ENCODE measurements around the gene STPG1. TPM values are rescaled to one million over a fixed set of nuclear protein-coding genes. Genes with fewer than 3 reads are reported as not detected.

The STPG1 gene
- total and polyA plus RNA-seq, 2 donors (not counting 3 experiments of a cell fraction or from before 2014, with no cell fraction given), result 6.3 to 10.2 TPM

DNA sequence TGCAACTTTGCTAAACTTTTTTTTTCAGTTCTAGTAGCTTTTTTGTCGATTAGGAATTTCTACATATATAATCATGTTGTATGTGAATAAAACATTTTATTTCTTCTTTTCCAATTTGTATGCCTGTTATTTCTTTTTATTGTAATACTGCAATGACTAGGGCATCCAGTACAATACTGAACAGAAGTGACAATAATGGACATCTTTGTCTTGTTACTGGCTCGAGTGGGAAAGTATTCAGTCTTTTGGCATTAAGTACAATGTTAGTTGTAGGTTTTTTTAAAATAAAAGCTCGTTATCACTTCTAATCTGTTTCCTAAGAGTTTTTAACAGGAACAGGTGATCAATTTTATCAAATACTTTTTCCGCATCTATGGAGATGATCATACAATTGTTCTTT is 9.8 kb downstream of the STPG1 start:
- CTCF ChIA-PET, result interaction anchor here (1.0 to 2.0 kb wide), 4 partner anchors 10 to 202 kb away, joined by 3 to 10 read pairs (median 6); partner anchors contain the start of gene NIPAL3

More for the DNA sequence above, 9.8 kb downstream of the STPG1 start:
- dilution Hi-C loops (cut with MboI; ENCODE audit: extremely low pct_ligation_motif_present, low sequenced_read_pairs) (no loop called here), intact Hi-C loops (cut with micrococcal nuclease) (no loop called here)
- Histone ChIP-seq H3K9ac (replicated peaks; ENCODE audit: extremely low read depth, insufficient read depth, low read length) (no peak overlapping the region), H3K27ac (ENCODE audit: insufficient read depth, low read depth, low read length) (no peak overlapping the region), H3K4me3 (replicated peaks in 1 of 3; ENCODE audit: insufficient read depth in 1 of 3, low read depth in 1 of 3, low read length in 3 of 3) (no peak overlapping the region), H2AFZ (ENCODE audit: low read depth, low read length) (no peak overlapping the region), H3K9me3 (replicated peaks; ENCODE audit: control insufficient read depth, insufficient read depth, low read length) (no peaks in the 10 kb centered on the region), H3K27me3 (ENCODE audit: control insufficient read depth in 2 of 2, insufficient read depth in 2 of 2, low read length in 2 of 2) (no peaks in the 10 kb centered on the region), H3K79me2 (ENCODE audit: control insufficient read depth, insufficient read depth, low read length) (no peaks in the 10 kb centered on the region), H4K20me1 (replicated peaks; ENCODE audit: control insufficient read depth, extremely low read depth, insufficient read depth, low read length) (no peaks in the 10 kb centered on the region), H3K9me1 (replicated peaks; ENCODE audit: control insufficient read depth, extremely low read depth, insufficient read depth, low read length) (no peaks in the 10 kb centered on the region), H3K4me2 (ENCODE audit: insufficient read depth, low read length) (no peak overlapping the region), H3K36me3 (ENCODE audit: control insufficient read depth in 2 of 2, extremely low read depth in 1 of 2, insufficient read depth in 2 of 2, low read length in 2 of 2) (no peaks in the 10 kb centered on the region), H3K4me1 (ENCODE audit: control insufficient read depth, extremely low read depth, insufficient read depth, low read length) (no peaks in the 10 kb centered on the region)
- DNase-seq (ENCODE audit: low read depth, low spot score) (no peak), FAIRE-seq (no peak)
- POLR2A ChIA-PET, result no interaction called here
- BruUV-seq (replicated peaks), result no TSS peak
- TF ChIP-seq, protein P1, sequence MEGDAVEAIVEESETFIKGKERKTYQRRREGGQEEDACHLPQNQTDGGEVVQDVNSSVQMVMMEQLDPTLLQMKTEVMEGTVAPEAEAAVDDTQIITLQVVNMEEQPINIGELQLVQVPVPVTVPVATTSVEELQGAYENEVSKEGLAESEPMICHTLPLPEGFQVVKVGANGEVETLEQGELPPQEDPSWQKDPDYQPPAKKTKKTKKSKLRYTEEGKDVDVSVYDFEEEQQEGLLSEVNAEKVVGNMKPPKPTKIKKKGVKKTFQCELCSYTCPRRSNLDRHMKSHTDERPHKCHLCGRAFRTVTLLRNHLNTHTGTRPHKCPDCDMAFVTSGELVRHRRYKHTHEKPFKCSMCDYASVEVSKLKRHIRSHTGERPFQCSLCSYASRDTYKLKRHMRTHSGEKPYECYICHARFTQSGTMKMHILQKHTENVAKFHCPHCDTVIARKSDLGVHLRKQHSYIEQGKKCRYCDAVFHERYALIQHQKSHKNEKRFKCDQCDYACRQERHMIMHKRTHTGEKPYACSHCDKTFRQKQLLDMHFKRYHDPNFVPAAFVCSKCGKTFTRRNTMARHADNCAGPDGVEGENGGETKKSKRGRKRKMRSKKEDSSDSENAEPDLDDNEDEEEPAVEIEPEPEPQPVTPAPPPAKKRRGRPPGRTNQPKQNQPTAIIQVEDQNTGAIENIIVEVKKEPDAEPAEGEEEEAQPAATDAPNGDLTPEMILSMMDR (IDR thresholded peaks at IDR 0.05; ENCODE audit: extremely low read depth in 1 of 2, insufficient read depth in 1 of 2, low read depth in 1 of 2, low read length in 2 of 2), result no peak
- TF ChIP-seq GATA2 (IDR thresholded peaks at IDR 0.05; ENCODE audit: insufficient read depth, insufficient read length, low read depth, low read length) (no peak), FOS (IDR thresholded peaks at IDR 0.05; ENCODE audit: borderline replicate concordance, insufficient read depth, low read length) (no peak), MYC (IDR thresholded peaks at IDR 0.05; ENCODE audit: low read depth, low read length) (no peak), POLR2A (IDR thresholded peaks at IDR 0.05; ENCODE audit: low read depth, low read length) (no peak), JUN (IDR thresholded peaks at IDR 0.05; ENCODE audit: borderline replicate concordance, insufficient read depth, insufficient read length, low read depth) (no peak), EZH2 (IDR thresholded peaks at IDR 0.05; ENCODE audit: borderline replicate concordance, low read depth, low read length, severe bottlenecking) (no peak), POLR2AphosphoS5 (IDR thresholded peaks at IDR 0.05; ENCODE audit: insufficient read depth, low read depth, low read length) (no peak)
- TF ChIP-seq, protein P2, sequence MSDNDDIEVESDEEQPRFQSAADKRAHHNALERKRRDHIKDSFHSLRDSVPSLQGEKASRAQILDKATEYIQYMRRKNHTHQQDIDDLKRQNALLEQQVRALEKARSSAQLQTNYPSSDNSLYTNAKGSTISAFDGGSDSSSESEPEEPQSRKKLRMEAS (IDR thresholded peaks at IDR 0.05; ENCODE audit: insufficient read depth, insufficient read length), result no peak

All from endothelial cell of umbilical vein (primary cell).